ENCODE results near the gene GPLD1.

DNA sequence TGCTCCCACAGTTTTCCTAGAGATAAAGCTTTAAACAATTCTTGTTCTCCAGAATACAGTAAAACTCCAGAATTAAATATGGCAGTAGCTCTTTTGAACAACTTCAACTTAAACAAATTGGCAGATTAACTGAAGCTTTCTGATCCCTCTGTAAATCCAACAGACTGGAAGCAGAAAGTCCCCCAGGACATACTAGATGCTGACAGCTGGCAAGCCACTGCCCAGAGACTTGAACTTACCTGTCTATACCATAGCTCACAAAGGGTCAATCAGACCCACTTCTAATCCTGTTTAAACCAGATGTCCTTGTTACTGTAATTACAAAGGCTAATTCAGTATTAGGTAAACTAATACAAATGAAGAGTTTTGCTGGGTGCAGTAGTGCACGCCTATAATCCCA lies 12.3 kb downstream of the GPLD1 start:
- TF ChIP-seq, protein P1, sequence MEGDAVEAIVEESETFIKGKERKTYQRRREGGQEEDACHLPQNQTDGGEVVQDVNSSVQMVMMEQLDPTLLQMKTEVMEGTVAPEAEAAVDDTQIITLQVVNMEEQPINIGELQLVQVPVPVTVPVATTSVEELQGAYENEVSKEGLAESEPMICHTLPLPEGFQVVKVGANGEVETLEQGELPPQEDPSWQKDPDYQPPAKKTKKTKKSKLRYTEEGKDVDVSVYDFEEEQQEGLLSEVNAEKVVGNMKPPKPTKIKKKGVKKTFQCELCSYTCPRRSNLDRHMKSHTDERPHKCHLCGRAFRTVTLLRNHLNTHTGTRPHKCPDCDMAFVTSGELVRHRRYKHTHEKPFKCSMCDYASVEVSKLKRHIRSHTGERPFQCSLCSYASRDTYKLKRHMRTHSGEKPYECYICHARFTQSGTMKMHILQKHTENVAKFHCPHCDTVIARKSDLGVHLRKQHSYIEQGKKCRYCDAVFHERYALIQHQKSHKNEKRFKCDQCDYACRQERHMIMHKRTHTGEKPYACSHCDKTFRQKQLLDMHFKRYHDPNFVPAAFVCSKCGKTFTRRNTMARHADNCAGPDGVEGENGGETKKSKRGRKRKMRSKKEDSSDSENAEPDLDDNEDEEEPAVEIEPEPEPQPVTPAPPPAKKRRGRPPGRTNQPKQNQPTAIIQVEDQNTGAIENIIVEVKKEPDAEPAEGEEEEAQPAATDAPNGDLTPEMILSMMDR (conservative IDR thresholded peaks at IDR 0.05): no peak
- no peak for TF ChIP-seq ZFX (IDR thresholded peaks at IDR 0.05)
